Fibroblast of villous mesenchyme (primary cell): ENCODE results near the gene ABTB2. TPM values are rescaled to one million over a fixed set of nuclear protein-coding genes. Genes with fewer than 3 reads are reported as not detected.
A peak's percentile ranks its signal among the peaks of the same experiment; 100 is the strongest.

Experiments
- DNase-seq: peaks from one replicate; pipeline ENCODE4 v3.0.0-alpha.2; 2010; ENCODE audit warnings: low read depth
- H3K4me3 ChIP-seq: 2 replicates; pipeline ENCODE4 v1.5.1; 2011; ENCODE audit warnings: low read depth, mild to moderate bottlenecking, low read length
- total RNA-seq: library from RNA; depleted of rRNA; stranded (reverse); fragments of >200 nt; gene quantifications from 2 replicates; pipeline ENCODE4 v1.2.3, GENCODE V29; 2012
- TF ChIP-seq, protein P1 (sequence below): IDR thresholded peaks from 2 replicates; pipeline ENCODE4 v1.5.1; 2012; ENCODE audit warnings: low read depth, mild to moderate bottlenecking, low read length; ENCODE audit not compliant: insufficient read depth

Gene ABTB2
- total RNA-seq, 1 donor, result 3.9 TPM

GRCh38 chr11:34214961-34215805 is 142.6 kb downstream of the ABTB2 start:
- H3K4me3 ChIP-seq, result no peak overlapping the region
- peak; percentile 26 for DNase-seq
- TF ChIP-seq, protein P1, sequence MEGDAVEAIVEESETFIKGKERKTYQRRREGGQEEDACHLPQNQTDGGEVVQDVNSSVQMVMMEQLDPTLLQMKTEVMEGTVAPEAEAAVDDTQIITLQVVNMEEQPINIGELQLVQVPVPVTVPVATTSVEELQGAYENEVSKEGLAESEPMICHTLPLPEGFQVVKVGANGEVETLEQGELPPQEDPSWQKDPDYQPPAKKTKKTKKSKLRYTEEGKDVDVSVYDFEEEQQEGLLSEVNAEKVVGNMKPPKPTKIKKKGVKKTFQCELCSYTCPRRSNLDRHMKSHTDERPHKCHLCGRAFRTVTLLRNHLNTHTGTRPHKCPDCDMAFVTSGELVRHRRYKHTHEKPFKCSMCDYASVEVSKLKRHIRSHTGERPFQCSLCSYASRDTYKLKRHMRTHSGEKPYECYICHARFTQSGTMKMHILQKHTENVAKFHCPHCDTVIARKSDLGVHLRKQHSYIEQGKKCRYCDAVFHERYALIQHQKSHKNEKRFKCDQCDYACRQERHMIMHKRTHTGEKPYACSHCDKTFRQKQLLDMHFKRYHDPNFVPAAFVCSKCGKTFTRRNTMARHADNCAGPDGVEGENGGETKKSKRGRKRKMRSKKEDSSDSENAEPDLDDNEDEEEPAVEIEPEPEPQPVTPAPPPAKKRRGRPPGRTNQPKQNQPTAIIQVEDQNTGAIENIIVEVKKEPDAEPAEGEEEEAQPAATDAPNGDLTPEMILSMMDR, result no peak

DNA sequence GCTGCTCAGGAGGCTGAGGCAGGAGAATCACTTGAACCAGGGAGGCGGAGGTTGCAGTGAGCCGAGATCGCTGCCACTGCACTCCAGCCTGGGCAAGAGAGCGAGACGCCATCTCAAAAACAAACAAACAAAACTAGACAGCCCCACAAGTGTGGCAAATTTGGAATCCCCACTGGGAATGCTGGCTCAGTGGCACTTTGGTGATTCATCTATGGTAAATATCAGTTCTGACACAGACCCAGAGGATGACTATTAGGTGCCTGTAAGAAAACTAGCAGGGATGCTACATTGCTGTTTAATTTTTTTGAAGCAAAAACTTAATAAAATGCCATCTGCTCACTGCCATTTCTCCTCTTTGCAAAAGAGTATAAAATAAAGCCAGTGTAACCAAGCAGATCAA is 144.4 kb downstream of the ABTB2 start:
- no peak for DNase-seq
- no peak overlapping the region for H3K4me3 ChIP-seq
- TF ChIP-seq, protein P1, result no peak

- no peak for DNase-seq
- TF ChIP-seq, protein P1, result no peak
- H3K4me3 ChIP-seq, result no peak overlapping the region
These were observed 145.2 kb downstream of the ABTB2 start for GRCh38 chr11:34212566-34212965.

DNA sequence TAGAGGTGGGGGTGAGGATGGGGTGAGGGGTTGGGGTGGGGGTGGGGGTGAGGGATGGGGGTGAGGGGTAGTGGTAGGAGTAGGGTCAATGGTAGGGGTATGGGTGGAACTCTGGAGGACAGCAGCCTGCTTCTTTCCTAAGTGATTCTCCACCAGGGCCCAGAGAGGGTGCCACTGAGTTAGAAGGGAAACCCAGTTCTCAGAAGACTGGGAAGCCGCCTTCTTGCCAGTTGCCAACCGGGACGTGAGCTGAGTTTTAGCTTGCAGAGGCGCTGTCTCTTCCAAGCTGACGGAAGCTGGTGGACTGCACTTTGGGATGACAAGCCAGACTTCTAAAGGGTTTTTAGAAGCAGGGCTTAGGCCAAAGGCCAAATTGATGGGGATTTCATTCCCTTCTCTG is 148.0 kb downstream of the ABTB2 start:
- TF ChIP-seq, protein P1, result no peak
- H3K4me3 ChIP-seq, result no peak overlapping the region
- DNase-seq, result no peak

GRCh38 chr11:34208266-34209135 is 149.3 kb downstream of the ABTB2 start:
- peak; percentile 81 for DNase-seq
- TF ChIP-seq, protein P1, result no peak
- H3K4me3 ChIP-seq, result no peak overlapping the region

DNA sequence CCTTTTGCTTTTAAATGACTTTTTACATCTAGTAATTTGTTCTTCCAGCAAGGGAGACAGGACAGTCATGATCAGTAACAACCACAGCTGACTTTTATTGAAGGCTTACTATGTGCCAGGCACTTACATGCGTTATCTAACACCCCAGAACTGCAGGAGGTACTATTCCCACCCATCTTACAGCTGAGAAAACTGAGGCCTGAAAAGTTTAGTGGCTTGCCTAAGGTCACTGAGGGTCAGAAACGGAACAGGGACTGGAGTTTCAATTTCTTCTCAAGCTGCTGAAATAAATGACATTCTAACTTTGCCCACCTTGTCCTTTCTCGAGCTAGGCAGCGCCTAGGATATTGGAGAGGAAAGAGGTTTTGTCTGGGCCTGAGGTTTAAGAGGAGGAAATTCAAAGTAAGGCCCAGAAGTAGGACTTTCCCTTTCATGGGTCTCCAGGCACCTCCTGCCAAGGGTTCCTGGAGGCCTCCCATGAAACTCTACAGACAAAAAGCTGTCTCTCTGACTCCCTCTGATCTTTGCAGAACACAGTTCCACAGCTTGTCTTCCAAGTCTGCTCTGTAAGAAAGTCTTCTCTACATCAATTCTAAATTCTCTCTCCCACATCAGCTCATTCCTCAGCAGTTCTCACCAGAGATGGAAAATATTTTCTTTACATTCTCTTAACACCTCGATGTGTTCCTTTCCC is 150.2 kb downstream of the ABTB2 start:
- no peak overlapping the region for H3K4me3 ChIP-seq
- TF ChIP-seq, protein P1, result no peak
- no peak for DNase-seq
